Tibial artery (tissue), 4 donors: ENCODE data around the gene SCRN2.
A peak's percentile ranks its signal among the peaks of the same experiment; 100 is the strongest.

Experiments
- DNase-seq, 2 donors: peaks; one replicate each; pipeline ENCODE4 v3.0.0-alpha.2; 2019
- H3K27ac ChIP-seq, 2 donors: fragments of 200-600 bp; sonication (generic) in 1 of 2; 1 replicate in 1 of 2; 2 replicates in 1 of 2; pipeline ENCODE4 v1.5.1; 2018 to 2019; ENCODE audit warnings: mild to moderate bottlenecking in 1 of 2
- H3K27me3 ChIP-seq, 2 donors: fragments of 200-600 bp; sonication (generic) in 1 of 2; one replicate each; pipeline versions ENCODE4 v1.5.1 to v1.6.0; 2016 to 2019
- H3K36me3 ChIP-seq, 3 donors: fragments of 200-600 bp; sonication (generic) in 2 of 3; one replicate each; pipeline ENCODE4 v1.5.1; 2016 to 2019; ENCODE audit warnings: mild to moderate bottlenecking in 2 of 3
- H3K4me1 ChIP-seq, 4 donors: fragments of 200-600 bp; sonication (generic) in 2 of 4; 1 replicate in 3 of 4; 2 replicates in 1 of 4; pipeline ENCODE4 v1.5.1; 2016 to 2019
- H3K4me3 ChIP-seq, 2 donors: fragments of 200-600 bp; sonication (generic) in 1 of 2; 1 replicate in 1 of 2; 2 replicates in 1 of 2; pipeline ENCODE4 v1.5.1; 2018 to 2019; ENCODE audit warnings: mild to moderate bottlenecking in 2 of 2
- H3K9me3 ChIP-seq, 3 donors: fragments of 200-600 bp; sonication (generic) in 1 of 3; one replicate each; pipeline ENCODE4 v1.5.1; 2016 to 2019
- intact Hi-C: fragments of 100-400 bp; cut with DNase I; formaldehyde crosslinking; loops from one replicate; pipeline ENCODE4 v1.15.0; 2023; ENCODE audit warnings: low total_unique reads
- TF ChIP-seq, protein P1 (sequence below), 2 experiments: fragments of 200-600 bp in 1 of 2; fragments of 450-650 bp in 1 of 2; IDR thresholded peaks; one replicate each; pipeline ENCODE4 v1.5.1; 2017 to 2019; ENCODE audit warnings: antibody characterized with exemption in 2 of 2, mild to moderate bottlenecking in 1 of 2, moderate library complexity in 1 of 2

Gene SCRN2

GRCh38 chr17:47792979-47793378 is 48.1 kb downstream of the SCRN2 start:
- DNase-seq: no peak
- H3K27ac ChIP-seq: no peak overlapping the region
- H3K27me3 ChIP-seq: peaks cover 0 to 75% of the 10 kb centered on the region in 2 donors
- H3K4me3 ChIP-seq: no peak overlapping the region
- TF ChIP-seq, protein P1, sequence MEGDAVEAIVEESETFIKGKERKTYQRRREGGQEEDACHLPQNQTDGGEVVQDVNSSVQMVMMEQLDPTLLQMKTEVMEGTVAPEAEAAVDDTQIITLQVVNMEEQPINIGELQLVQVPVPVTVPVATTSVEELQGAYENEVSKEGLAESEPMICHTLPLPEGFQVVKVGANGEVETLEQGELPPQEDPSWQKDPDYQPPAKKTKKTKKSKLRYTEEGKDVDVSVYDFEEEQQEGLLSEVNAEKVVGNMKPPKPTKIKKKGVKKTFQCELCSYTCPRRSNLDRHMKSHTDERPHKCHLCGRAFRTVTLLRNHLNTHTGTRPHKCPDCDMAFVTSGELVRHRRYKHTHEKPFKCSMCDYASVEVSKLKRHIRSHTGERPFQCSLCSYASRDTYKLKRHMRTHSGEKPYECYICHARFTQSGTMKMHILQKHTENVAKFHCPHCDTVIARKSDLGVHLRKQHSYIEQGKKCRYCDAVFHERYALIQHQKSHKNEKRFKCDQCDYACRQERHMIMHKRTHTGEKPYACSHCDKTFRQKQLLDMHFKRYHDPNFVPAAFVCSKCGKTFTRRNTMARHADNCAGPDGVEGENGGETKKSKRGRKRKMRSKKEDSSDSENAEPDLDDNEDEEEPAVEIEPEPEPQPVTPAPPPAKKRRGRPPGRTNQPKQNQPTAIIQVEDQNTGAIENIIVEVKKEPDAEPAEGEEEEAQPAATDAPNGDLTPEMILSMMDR (IDR thresholded peaks at IDR 0.05): no peak
- intact Hi-C loops: no loop called here
- H3K9me3 ChIP-seq: no peaks in the 10 kb centered on the region
- peaks cover 0 to 9% (median 7%) of the 10 kb centered on the region in 4 donors for H3K4me1 ChIP-seq
- H3K36me3 ChIP-seq: no peaks in the 10 kb centered on the region

GRCh38 chr17:47792457-47792856 is 48.6 kb downstream of the SCRN2 start:
- Histone ChIP-seq H3K9me3 (no peaks in the 10 kb centered on the region), H3K36me3 (no peaks in the 10 kb centered on the region), H3K27ac (no peak overlapping the region), H3K27me3 (peaks cover 0 to 75% of the 10 kb centered on the region in 2 donors), H3K4me1 (peaks cover 0 to 9% (median 7%) of the 10 kb centered on the region in 4 donors), H3K4me3 (no peak overlapping the region)
- intact Hi-C loops: no loop called here
- DNase-seq: no peak
- TF ChIP-seq, protein P1 (IDR thresholded peaks at IDR 0.05): no peak

GRCh38 chr17:47791025-47791424 is 50.0 kb downstream of the SCRN2 start:
- Histone ChIP-seq H3K4me3 (no peak overlapping the region), H3K9me3 (no peaks in the 10 kb centered on the region), H3K27me3 (peaks cover 0 to 69% of the 10 kb centered on the region in 2 donors), H3K36me3 (no peaks in the 10 kb centered on the region), H3K27ac (no peak overlapping the region), H3K4me1 (peaks cover 0 to 9% (median 7%) of the 10 kb centered on the region in 4 donors)
- TF ChIP-seq, protein P1 (IDR thresholded peaks at IDR 0.05): no peak
- intact Hi-C loops: no loop called here
- DNase-seq: no peak

DNA sequence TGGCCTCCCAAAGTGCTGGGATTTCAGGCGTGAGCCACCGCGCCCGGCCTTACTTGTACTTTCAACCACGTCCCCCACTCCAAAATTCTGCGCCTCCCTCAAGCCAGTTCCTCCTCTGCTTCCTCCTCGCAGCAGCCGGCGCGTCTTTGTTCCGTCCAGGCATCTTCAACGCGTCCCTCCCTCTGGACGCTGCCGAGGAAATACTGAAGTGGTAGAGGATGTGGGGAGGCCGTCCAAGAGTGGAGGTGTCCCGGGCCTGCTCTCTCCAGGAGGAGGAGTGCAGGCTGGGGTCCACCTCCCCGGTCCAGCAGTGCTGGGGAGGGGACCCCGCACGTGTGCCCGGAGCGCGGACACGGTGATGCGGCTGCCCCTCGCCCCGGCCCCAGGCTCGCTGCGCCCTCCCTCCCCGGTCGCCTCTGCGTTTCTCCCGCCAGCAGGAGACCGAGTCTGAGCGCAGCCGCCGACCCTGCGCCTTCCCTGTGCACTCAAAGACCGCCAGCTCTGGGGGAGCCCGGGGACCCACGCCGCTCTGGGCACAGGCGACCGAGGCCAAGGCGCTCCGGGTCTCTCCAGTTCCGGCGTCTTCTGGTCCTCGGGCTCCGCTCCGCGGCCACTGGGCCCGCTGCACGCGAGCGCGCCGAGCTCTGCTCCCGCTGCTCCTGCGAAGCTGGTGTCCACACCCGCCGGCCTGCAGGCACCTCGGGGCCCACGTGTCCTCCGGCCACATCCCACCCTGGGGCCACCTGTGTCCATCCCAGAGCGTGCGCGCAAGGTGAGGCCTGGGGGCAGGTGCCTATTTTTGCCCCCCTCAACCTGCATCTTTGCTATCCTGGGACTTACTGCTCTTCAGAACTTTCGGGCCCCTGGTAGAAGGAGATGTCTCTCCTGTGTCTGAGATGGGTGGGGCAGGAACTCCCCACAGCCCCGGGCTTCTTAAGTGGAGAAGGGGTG is 51.2 kb downstream of the SCRN2 start:
- DNase-seq: no peak
- peaks cover 0 to 9% (median 7%) of the 10 kb centered on the region in 4 donors for H3K4me1 ChIP-seq
- intact Hi-C loops: no loop called here
- H3K27me3 ChIP-seq: peaks cover 0 to 73% of the 10 kb centered on the region in 2 donors
- H3K27ac ChIP-seq: no peak overlapping the region
- H3K9me3 ChIP-seq: no peaks in the 10 kb centered on the region
- H3K36me3 ChIP-seq: no peaks in the 10 kb centered on the region
- H3K4me3 ChIP-seq: peak overlapping the region in 1 of 2 donors; percentile 45
- TF ChIP-seq, protein P1 (IDR thresholded peaks at IDR 0.05): peak; percentile 22 to 34
